ENCODE measurements around the gene ABL2. TPM values are rescaled to one million over a fixed set of nuclear protein-coding genes. Genes with fewer than 3 reads are reported as not detected.

Gene ABL2
- polyA plus RNA-seq, 1 donor = 8.7 TPM

DNA sequence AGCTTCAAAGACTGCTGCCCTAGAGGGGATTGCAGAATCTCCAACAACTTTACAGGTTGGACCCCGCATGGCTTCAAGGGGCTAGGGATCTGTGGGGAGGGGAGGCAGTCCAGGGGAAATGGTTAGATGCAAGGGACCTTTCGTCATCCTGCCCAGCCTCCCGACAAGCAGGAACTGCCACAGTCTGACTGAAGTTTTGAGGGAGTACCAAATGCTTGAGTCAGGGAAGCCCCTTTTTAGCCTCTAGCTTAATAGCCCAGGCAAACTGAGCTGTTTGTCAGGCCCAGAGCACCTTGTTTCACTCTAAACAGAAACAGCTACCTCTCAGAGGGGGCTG, 146.5 kb downstream of the ABL2 start:
- H3K4me3 ChIP-seq (ENCODE audit: low read length) = peak overlapping the region; percentile 73
- no peak overlapping the region for H3K27ac ChIP-seq (ENCODE audit: low read length)
- H3K27me3 ChIP-seq (ENCODE audit: control insufficient read depth, insufficient read depth, low read length) = no peaks in the 10 kb centered on the region
- peaks cover 11% of the 10 kb centered on the region for H3K4me1 ChIP-seq (ENCODE audit: control insufficient read depth, insufficient read depth, low read length)
- DNase-seq = no peak
- no CpG with 5 or more reads among the region's 3 CpGs for WGBS (ENCODE audit: insufficient coverage, low lambda C conversion rate)
- no peaks in the 10 kb centered on the region for H3K9me3 ChIP-seq (ENCODE audit: control insufficient read depth, low read depth, low read length)
- peaks cover 24% of the 10 kb centered on the region for H3K36me3 ChIP-seq (ENCODE audit: control insufficient read depth, insufficient read depth, low read length)

- Histone ChIP-seq H3K9me3 (ENCODE audit: control insufficient read depth, low read depth, low read length) (no peaks in the 10 kb centered on the region), H3K27ac (ENCODE audit: low read length) (peak overlapping the region; percentile 50), H3K4me3 (ENCODE audit: low read length) (peak overlapping the region; percentile 73), H3K4me1 (ENCODE audit: control insufficient read depth, insufficient read depth, low read length) (peaks cover 11% of the 10 kb centered on the region), H3K36me3 (ENCODE audit: control insufficient read depth, insufficient read depth, low read length) (peaks cover 21% of the 10 kb centered on the region), H3K27me3 (ENCODE audit: control insufficient read depth, insufficient read depth, low read length) (no peaks in the 10 kb centered on the region)
- DNase-seq = peak in 1 of 2 donors; percentile 60
- no CpG with 5 or more reads among the region's 52 CpGs for WGBS (ENCODE audit: insufficient coverage, low lambda C conversion rate)
These were observed 147.0 kb downstream of the ABL2 start for GRCh38 chr1:179082333-179082998.

GRCh38 chr1:179081687-179082332, 147.7 kb downstream of the ABL2 start, which contains the start of gene TOR3A:
Gene TOR3A, plus strand, starts transcription at chr1:179082070. Its CDS starts 59 bp downstream, at chr1:179082129.
- peak within 1 kb of the TSS; percentile 73 for H3K4me3 ChIP-seq (ENCODE audit: low read length)
- H3K27me3 ChIP-seq (ENCODE audit: control insufficient read depth, insufficient read depth, low read length) = no peaks in the 10 kb centered on the region
- H3K36me3 ChIP-seq (ENCODE audit: control insufficient read depth, insufficient read depth, low read length) = peaks cover 14% of the 10 kb centered on the region
- peaks cover 11% of the 10 kb centered on the region for H3K4me1 ChIP-seq (ENCODE audit: control insufficient read depth, insufficient read depth, low read length)
- no CpG with 5 or more reads among the region's 51 CpGs for WGBS (ENCODE audit: insufficient coverage, low lambda C conversion rate)
- DNase-seq = peak; percentile 78 to 93
- H3K27ac ChIP-seq (ENCODE audit: low read length) = peak within 1 kb of the TSS; percentile 50
- H3K9me3 ChIP-seq (ENCODE audit: control insufficient read depth, low read depth, low read length) = no peaks in the 10 kb centered on the region

- H3K27ac ChIP-seq (ENCODE audit: low read length) = peak overlapping the region; percentile 50
- WGBS (ENCODE audit: insufficient coverage, low lambda C conversion rate) = 80% methylated on average over 2 of the region's 18 CpGs
These were observed 148.4 kb downstream of the ABL2 start for GRCh38 chr1:179080866-179081686.

GRCh38 chr1:179079113-179079761, 150.2 kb downstream of the ABL2 start:
- Histone ChIP-seq H3K36me3 (ENCODE audit: control insufficient read depth, insufficient read depth, low read length) (peaks cover 3% of the 10 kb centered on the region), H3K4me3 (ENCODE audit: low read length) (no peak overlapping the region), H3K9me3 (ENCODE audit: control insufficient read depth, low read depth, low read length) (no peaks in the 10 kb centered on the region), H3K4me1 (ENCODE audit: control insufficient read depth, insufficient read depth, low read length) (peaks cover 11% of the 10 kb centered on the region), H3K27me3 (ENCODE audit: control insufficient read depth, insufficient read depth, low read length) (no peaks in the 10 kb centered on the region), H3K27ac (ENCODE audit: low read length) (no peak overlapping the region)
- 0% methylated on average over 1 of the region's 18 CpGs for WGBS (ENCODE audit: insufficient coverage, low lambda C conversion rate)
- DNase-seq = peak; percentile 49 to 60

More at GRCh38 chr1:179080866-179081686, 148.4 kb downstream of the ABL2 start:
- Histone ChIP-seq H3K36me3 (ENCODE audit: control insufficient read depth, insufficient read depth, low read length) (peaks cover 13% of the 10 kb centered on the region), H3K27me3 (ENCODE audit: control insufficient read depth, insufficient read depth, low read length) (no peaks in the 10 kb centered on the region), H3K9me3 (ENCODE audit: control insufficient read depth, low read depth, low read length) (no peaks in the 10 kb centered on the region), H3K4me3 (ENCODE audit: low read length) (peak overlapping the region; percentile 73), H3K4me1 (ENCODE audit: control insufficient read depth, insufficient read depth, low read length) (peaks cover 11% of the 10 kb centered on the region)
- no peak for DNase-seq

- Histone ChIP-seq H3K9me3 (ENCODE audit: control insufficient read depth, low read depth, low read length) (no peaks in the 10 kb centered on the region), H3K27me3 (ENCODE audit: control insufficient read depth, insufficient read depth, low read length) (no peaks in the 10 kb centered on the region), H3K4me3 (ENCODE audit: low read length) (no peak overlapping the region), H3K36me3 (ENCODE audit: control insufficient read depth, insufficient read depth, low read length) (peaks cover 12% of the 10 kb centered on the region), H3K27ac (ENCODE audit: low read length) (no peak overlapping the region), H3K4me1 (ENCODE audit: control insufficient read depth, insufficient read depth, low read length) (peaks cover 6% of the 10 kb centered on the region)
- 60% methylated on average over 1 of the region's 7 CpGs for WGBS (ENCODE audit: insufficient coverage, low lambda C conversion rate)
- no peak for DNase-seq
These were observed 152.1 kb downstream of the ABL2 start for GRCh38 chr1:179077396-179077795.

GRCh38 chr1:179066471-179066870, 163.0 kb downstream of the ABL2 start:
- no peaks in the 10 kb centered on the region for H3K9me3 ChIP-seq (ENCODE audit: control insufficient read depth, low read depth, low read length)
- H3K27ac ChIP-seq (ENCODE audit: low read length) = no peak overlapping the region
- no peaks in the 10 kb centered on the region for H3K27me3 ChIP-seq (ENCODE audit: control insufficient read depth, insufficient read depth, low read length)
- peaks cover 53% of the 10 kb centered on the region for H3K36me3 ChIP-seq (ENCODE audit: control insufficient read depth, insufficient read depth, low read length)
- DNase-seq = no peak
- no peak overlapping the region for H3K4me3 ChIP-seq (ENCODE audit: low read length)
- 96% methylated on average over 4 of the region's 4 CpGs for WGBS (ENCODE audit: insufficient coverage, low lambda C conversion rate)
- H3K4me1 ChIP-seq (ENCODE audit: control insufficient read depth, insufficient read depth, low read length) = no peaks in the 10 kb centered on the region

DNA sequence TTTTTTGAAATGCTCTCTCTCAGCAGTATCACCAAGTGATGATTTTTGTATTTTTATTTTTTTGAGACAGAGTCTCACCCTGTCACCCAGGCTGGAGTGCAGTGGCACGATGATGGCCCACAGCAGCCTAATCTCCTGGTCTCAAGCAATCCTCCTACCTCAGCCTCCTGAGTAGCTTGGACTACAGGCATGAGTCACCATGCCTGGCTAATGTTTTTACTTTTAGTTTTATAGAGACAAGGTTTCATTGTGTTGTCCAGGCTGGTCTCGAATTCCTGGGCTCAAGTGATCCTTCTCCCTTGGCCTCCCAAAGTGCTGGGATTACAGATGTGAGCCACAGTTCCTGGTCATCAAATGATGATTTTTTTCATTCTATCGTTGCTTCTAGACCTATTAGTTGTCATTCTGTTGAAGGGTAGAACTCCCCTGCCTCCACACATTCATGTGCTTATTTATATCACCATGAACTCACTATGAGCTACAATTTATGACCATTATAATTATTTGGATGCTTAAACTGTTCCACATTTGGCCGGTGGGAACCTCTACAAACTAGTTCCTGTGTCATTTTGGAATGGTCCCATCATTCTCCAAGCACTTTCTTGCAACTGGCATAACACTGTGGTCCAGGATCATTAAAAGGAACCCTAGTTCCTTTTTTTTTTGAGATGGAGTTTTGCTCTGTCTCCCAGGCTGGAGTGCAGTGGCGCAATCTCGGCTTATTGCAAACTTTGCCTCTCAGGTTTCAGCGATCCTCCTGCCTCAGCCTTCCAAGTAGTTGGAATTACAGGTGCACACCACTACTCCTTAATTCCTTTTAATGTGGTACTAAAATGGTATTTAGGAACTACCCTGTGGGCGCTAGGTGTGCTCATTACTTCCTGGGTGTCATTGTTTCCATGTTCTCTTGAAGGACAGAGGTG, 167.9 kb downstream of the ABL2 start:
- H3K9me3 ChIP-seq (ENCODE audit: control insufficient read depth, low read depth, low read length) = no peaks in the 10 kb centered on the region
- peaks cover 33% of the 10 kb centered on the region for H3K36me3 ChIP-seq (ENCODE audit: control insufficient read depth, insufficient read depth, low read length)
- no peaks in the 10 kb centered on the region for H3K27me3 ChIP-seq (ENCODE audit: control insufficient read depth, insufficient read depth, low read length)
- no peaks in the 10 kb centered on the region for H3K4me1 ChIP-seq (ENCODE audit: control insufficient read depth, insufficient read depth, low read length)
- H3K4me3 ChIP-seq (ENCODE audit: low read length) = no peak overlapping the region
- H3K27ac ChIP-seq (ENCODE audit: low read length) = no peak overlapping the region
- WGBS (ENCODE audit: insufficient coverage, low lambda C conversion rate) = 100% methylated on average over 4 of the region's 8 CpGs
- DNase-seq = no peak

DNA sequence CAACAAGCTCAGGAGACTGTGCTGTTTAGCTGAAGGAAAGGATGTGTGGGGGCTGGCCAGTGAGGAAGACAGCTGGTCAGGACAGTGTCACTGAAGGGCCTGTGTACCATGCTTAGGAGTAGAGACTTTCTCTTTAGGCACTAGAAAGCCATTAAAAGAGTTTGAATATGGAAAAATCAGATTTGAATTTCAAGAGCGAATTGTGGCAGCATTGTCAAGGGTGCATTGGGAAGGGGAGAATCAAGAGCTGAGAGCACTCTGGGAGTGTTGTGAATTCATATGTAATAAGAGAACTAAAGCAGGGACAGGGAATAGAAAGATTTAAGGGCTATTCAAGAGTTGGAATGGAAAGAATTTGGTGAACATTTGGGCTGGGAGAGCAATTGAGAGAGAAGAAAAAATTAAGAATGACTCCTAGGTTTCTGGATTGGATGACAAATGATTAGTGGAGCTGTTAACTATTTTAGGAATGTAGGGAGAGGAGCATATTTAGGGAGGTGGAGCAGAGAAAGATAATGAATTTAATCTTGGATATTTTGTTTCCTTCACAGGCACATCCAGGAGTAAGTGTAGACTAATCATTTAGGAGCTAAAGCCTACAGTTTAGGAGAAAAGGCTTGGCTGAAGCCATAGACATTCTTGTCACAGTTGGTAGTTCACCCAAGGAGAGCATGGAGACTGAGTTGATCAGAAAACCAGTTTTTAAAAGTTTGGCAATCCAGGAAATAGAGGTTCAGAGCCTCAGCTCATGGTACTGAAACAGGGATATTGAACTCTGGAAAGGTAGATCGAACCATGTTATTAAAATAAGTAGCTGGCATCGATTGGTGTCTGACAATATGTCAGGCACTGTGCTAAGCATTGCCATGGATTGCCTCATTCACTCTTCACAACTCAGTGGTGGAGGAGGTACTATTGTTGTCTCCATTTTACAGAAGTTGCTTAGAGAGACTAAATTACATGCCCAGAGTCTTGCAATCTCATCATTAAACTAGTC, 170.7 kb downstream of the ABL2 start:
- H3K36me3 ChIP-seq (ENCODE audit: control insufficient read depth, insufficient read depth, low read length) = peaks cover 24% of the 10 kb centered on the region

More for the DNA sequence above, 170.7 kb downstream of the ABL2 start:
- no peaks in the 10 kb centered on the region for H3K27me3 ChIP-seq (ENCODE audit: control insufficient read depth, insufficient read depth, low read length)
- no peak overlapping the region for H3K27ac ChIP-seq (ENCODE audit: low read length)
- no peaks in the 10 kb centered on the region for H3K4me1 ChIP-seq (ENCODE audit: control insufficient read depth, insufficient read depth, low read length)
- 86% methylated on average over 1 of the region's 3 CpGs for WGBS (ENCODE audit: insufficient coverage, low lambda C conversion rate)
- no peak for DNase-seq
- no peak overlapping the region for H3K4me3 ChIP-seq (ENCODE audit: low read length)
- H3K9me3 ChIP-seq (ENCODE audit: control insufficient read depth, low read depth, low read length) = no peaks in the 10 kb centered on the region
